PC-3 (cell line): ENCODE results near the gene TSPO. TPM values are rescaled to one million over a fixed set of nuclear protein-coding genes. Genes with fewer than 3 reads are reported as not detected.

Experiments
- ATAC-seq: fragments of 200-7000 bp; cut with Tn5 transposase; 2 replicates; pipeline ENCODE4 v1.9.1; 2020; ENCODE audit warnings: mild to moderate bottlenecking, moderate library complexity
- BruUV-seq: library from RNA; stranded (reverse); fragments of 400-500 nt; replicated peaks from 2 replicates; lab custom pipeline; 2021; lab: Mats Ljungman, UMichigan
- CTCF ChIA-PET: fragments of 300-600 bp; sonication (Branson Sonifier 250); formaldehyde crosslinking; loops from one replicate; lab custom pipeline; 2022; ENCODE audit warnings: antibody characterized with exemption; lab: Charles Lee
- POLR2A ChIA-PET: fragments of 300-600 bp; sonication (Branson Sonifier 250); formaldehyde crosslinking; loops from one replicate; lab custom pipeline; 2022; ENCODE audit warnings: antibody characterized with exemption; ENCODE audit not compliant: unreplicated experiment; lab: Charles Lee
- DNase-seq: peaks from one replicate; pipeline ENCODE4 v3.0.0-alpha.2; 2015
- H2AFZ ChIP-seq: fragments of 300-600 bp; sonication (generic); 2 replicates; pipeline ENCODE4 v1.6.0; 2016; ENCODE audit warnings: antibody characterized with exemption, low read length
- H3F3A ChIP-seq: fragments of 300-600 bp; sonication (generic); one replicate; pipeline ENCODE4 v1.6.0; 2017; ENCODE audit warnings: antibody characterized with exemption, low read length, control low read depth, mild to moderate bottlenecking; ENCODE audit not compliant: unreplicated experiment
- H3K27ac ChIP-seq: fragments of 300-600 bp; sonication (generic); 2 replicates; pipeline ENCODE4 v1.5.1; 2016; ENCODE audit warnings: mild to moderate bottlenecking, low read length
- H3K27me3 ChIP-seq: fragments of 300-600 bp; sonication (generic); 2 replicates; pipeline ENCODE4 v1.6.1; 2016; ENCODE audit warnings: low read length, mixed read lengths
- H3K36me3 ChIP-seq: fragments of 300-600 bp; sonication (generic); 2 replicates; pipeline ENCODE4 v1.6.1; 2016; ENCODE audit warnings: low read depth, mixed run types, low read length, mixed read lengths
- H3K4me1 ChIP-seq: fragments of 300-600 bp; sonication (generic); 2 replicates; pipeline ENCODE4 v1.5.1; 2016; ENCODE audit warnings: low read length; ENCODE audit not compliant: insufficient read depth
- H3K4me2 ChIP-seq: fragments of 300-600 bp; sonication (generic); 2 replicates; pipeline ENCODE4 v1.6.0; 2016; ENCODE audit warnings: low read length
- H3K4me3 ChIP-seq: fragments of 300-600 bp; sonication (generic); 2 replicates; pipeline ENCODE4 v1.5.1; 2016; ENCODE audit warnings: mild to moderate bottlenecking, low read length, mixed read lengths
- H3K79me2 ChIP-seq: fragments of 300-600 bp; sonication (generic); 2 replicates; pipeline ENCODE4 v1.6.1; 2017; ENCODE audit warnings: low read length, mixed read lengths
- H3K9ac ChIP-seq: fragments of 300-600 bp; sonication (generic); 2 replicates; pipeline ENCODE4 v1.6.0; 2016; ENCODE audit warnings: mild to moderate bottlenecking, low read length
- H3K9me2 ChIP-seq: fragments of 300-600 bp; sonication (generic); replicated peaks from 2 replicates; pipeline ENCODE4 v1.6.1; 2016; ENCODE audit warnings: mixed run types, low read length, mixed read lengths
- H3K9me3 ChIP-seq: fragments of 300-600 bp; sonication (generic); 2 replicates; pipeline ENCODE4 v1.6.1; 2016; ENCODE audit warnings: low read length, mixed read lengths
- H4K20me1 ChIP-seq: fragments of 300-600 bp; sonication (generic); 2 replicates; pipeline ENCODE4 v1.6.1; 2016; ENCODE audit warnings: low read length, mixed read lengths
- EZH2 ChIP-seq: fragments of 300-600 bp; sonication (generic); IDR thresholded peaks from one replicate; pipeline ENCODE4 v1.6.1; 2017; ENCODE audit warnings: antibody characterized with exemption, mild to moderate bottlenecking, low read length; ENCODE audit not compliant: unreplicated experiment
- EZH2phosphoT487 ChIP-seq: fragments of 300-600 bp; sonication (generic); IDR thresholded peaks from 2 replicates; pipeline ENCODE4 v1.6.1; 2018; ENCODE audit warnings: mild to moderate bottlenecking, antibody characterized with exemption, low read length, borderline replicate concordance
- intact Hi-C: fragments of 100-400 bp; cut with micrococcal nuclease; formaldehyde crosslinking; loops from 2 replicates; pipeline ENCODE4 v1.9.0; 2023
- total RNA-seq: library from RNA; depleted of rRNA; stranded (reverse); fragments of >200 nt; gene quantifications from 2 replicates; pipeline ENCODE4 v1.2.3, GENCODE V29; 2014
- TF ChIP-seq, protein P1 (sequence below): fragments of 300-600 bp; sonication (generic); conservative IDR thresholded peaks from 2 replicates; pipeline ENCODE4 v1.5.1; 2017; ENCODE audit warnings: antibody characterized with exemption, low read depth, mild to moderate bottlenecking, low read length

The TSPO gene
- total RNA-seq, 1 experiment from 2014 or later, result 349 TPM

GRCh38 chr22:43154887-43155536, 3.7 kb downstream of the TSPO start:
- Histone ChIP-seq H3K4me3 (no peak overlapping the region), H3K9ac (no peak overlapping the region), H3K9me3 (no peaks in the 10 kb centered on the region), H3K4me1 (peaks cover 13% of the 10 kb centered on the region; the same call in 1 of the 2 replicates), H2AFZ (no peak overlapping the region), H3K36me3 (no peaks in the 10 kb centered on the region), H3K4me2 (no peak overlapping the region), H3K9me2 (no peaks in the 10 kb centered on the region), H3F3A (no peaks in the 10 kb centered on the region), H3K79me2 (peaks cover 66% of the 10 kb centered on the region), H3K27me3 (no peaks in the 10 kb centered on the region), H4K20me1 (peaks cover 10% of the 10 kb centered on the region; the same call in 1 of the 2 replicates), H3K27ac (no peak overlapping the region)
- CTCF ChIA-PET, result no interaction called here
- POLR2A ChIA-PET, result no interaction called here
- BruUV-seq, result no TSS peak
- ATAC-seq (no peak), DNase-seq (no peak)
- TF ChIP-seq, protein P1, sequence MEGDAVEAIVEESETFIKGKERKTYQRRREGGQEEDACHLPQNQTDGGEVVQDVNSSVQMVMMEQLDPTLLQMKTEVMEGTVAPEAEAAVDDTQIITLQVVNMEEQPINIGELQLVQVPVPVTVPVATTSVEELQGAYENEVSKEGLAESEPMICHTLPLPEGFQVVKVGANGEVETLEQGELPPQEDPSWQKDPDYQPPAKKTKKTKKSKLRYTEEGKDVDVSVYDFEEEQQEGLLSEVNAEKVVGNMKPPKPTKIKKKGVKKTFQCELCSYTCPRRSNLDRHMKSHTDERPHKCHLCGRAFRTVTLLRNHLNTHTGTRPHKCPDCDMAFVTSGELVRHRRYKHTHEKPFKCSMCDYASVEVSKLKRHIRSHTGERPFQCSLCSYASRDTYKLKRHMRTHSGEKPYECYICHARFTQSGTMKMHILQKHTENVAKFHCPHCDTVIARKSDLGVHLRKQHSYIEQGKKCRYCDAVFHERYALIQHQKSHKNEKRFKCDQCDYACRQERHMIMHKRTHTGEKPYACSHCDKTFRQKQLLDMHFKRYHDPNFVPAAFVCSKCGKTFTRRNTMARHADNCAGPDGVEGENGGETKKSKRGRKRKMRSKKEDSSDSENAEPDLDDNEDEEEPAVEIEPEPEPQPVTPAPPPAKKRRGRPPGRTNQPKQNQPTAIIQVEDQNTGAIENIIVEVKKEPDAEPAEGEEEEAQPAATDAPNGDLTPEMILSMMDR, result no peak
- no peak for TF ChIP-seq EZH2phosphoT487
- TF ChIP-seq EZH2, result no peak
- intact Hi-C loops, result no loop called here

DNA sequence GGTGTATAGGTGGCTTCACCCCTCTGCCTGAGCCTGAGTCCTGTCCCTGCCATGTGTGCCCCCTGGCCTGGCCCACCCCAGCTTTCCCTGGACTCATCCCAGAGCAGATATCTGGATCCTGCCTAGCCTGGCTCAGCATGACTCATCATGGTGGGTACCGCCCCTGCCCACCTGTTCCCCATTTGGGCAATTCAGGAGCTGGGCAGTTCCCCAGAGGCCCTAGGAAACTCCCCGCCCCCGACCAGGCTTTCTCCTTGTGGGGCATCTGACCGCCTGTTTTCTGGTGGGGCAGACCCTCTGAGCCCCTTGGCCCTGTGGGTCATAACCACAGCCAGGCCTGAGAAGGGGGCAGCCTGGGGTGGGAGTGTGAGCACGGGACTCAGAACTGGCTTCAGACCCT, 4.4 kb downstream of the TSPO start:
- Histone ChIP-seq H2AFZ (no peak overlapping the region), H3F3A (no peaks in the 10 kb centered on the region), H3K4me2 (no peak overlapping the region), H3K9me2 (no peaks in the 10 kb centered on the region), H3K9me3 (no peaks in the 10 kb centered on the region), H3K4me3 (no peak overlapping the region), H3K79me2 (peaks cover 66% of the 10 kb centered on the region), H3K36me3 (no peaks in the 10 kb centered on the region; the same call in 1 of the 2 replicates), H3K9ac (no peak overlapping the region), H3K4me1 (peaks cover 13% of the 10 kb centered on the region; the same call in 1 of the 2 replicates), H3K27ac (no peak overlapping the region), H4K20me1 (peaks cover 10% of the 10 kb centered on the region; the same call in 1 of the 2 replicates), H3K27me3 (no peaks in the 10 kb centered on the region)
- TF ChIP-seq EZH2phosphoT487, result no peak
- no peak for TF ChIP-seq EZH2
- TF ChIP-seq, protein P1, result no peak
- BruUV-seq, result no TSS peak
- DNase-seq, result no peak
- intact Hi-C loops, result no loop called here
- no peak for ATAC-seq
- CTCF ChIA-PET, result no interaction called here
- POLR2A ChIA-PET, result no interaction called here

GRCh38 chr22:43156413-43156812, 5.1 kb downstream of the TSPO start:
- H3K27ac ChIP-seq, result no peak overlapping the region
- H3F3A ChIP-seq, result no peaks in the 10 kb centered on the region
- ATAC-seq, result no peak
- peaks cover 13% of the 10 kb centered on the region; the same call in 1 of the 2 replicates for H3K4me1 ChIP-seq
- no peaks in the 10 kb centered on the region for H3K27me3 ChIP-seq
- TF ChIP-seq EZH2phosphoT487, result no peak
- TF ChIP-seq, protein P1, result no peak
- TF ChIP-seq EZH2, result no peak
- no peaks in the 10 kb centered on the region for H3K9me3 ChIP-seq
- H4K20me1 ChIP-seq, result peaks cover 10% of the 10 kb centered on the region; the same call in 1 of the 2 replicates
- no peak overlapping the region for H3K4me3 ChIP-seq
- no peak overlapping the region for H2AFZ ChIP-seq
- H3K36me3 ChIP-seq, result no peaks in the 10 kb centered on the region; the same call in 1 of the 2 replicates
- POLR2A ChIA-PET, result no interaction called here
- peaks cover 66% of the 10 kb centered on the region for H3K79me2 ChIP-seq
- H3K9ac ChIP-seq, result no peak overlapping the region
- CTCF ChIA-PET, result no interaction called here
- intact Hi-C loops, result no loop called here
- no peaks in the 10 kb centered on the region for H3K9me2 ChIP-seq
- DNase-seq, result no peak
- H3K4me2 ChIP-seq, result no peak overlapping the region
- no TSS peak for BruUV-seq
